Spleen (tissue), 11 donors: ENCODE data around the gene HDAC4. TPM values are rescaled to one million over a fixed set of nuclear protein-coding genes. Genes with fewer than 3 reads are reported as not detected.

ENCODE experiments used
- DNase-seq: peaks from one replicate; pipeline ENCODE4 v3.0.0-alpha.2; 2020
- H3K27ac ChIP-seq, 8 donors: fragments of 200-600 bp; sonication (generic) in 7 of 8; 1 replicate in 4 of 8; 2 replicates in 4 of 8; pipeline versions ENCODE4 v1.5.0 to v1.8.0; 2016 to 2021; ENCODE audit warnings: inconsistent platforms in 4 of 8, mild to moderate bottlenecking in 4 of 8, moderate library complexity in 1 of 8
- H3K27me3 ChIP-seq, 7 donors: fragments of 200-600 bp; sonication (generic) in 6 of 7; replicated peaks in 1 of 7; 1 replicate in 4 of 7; 2 replicates in 3 of 7; pipeline versions ENCODE4 v1.5.0 to v1.8.0; 2016 to 2021; ENCODE audit warnings: inconsistent platforms in 3 of 7, mild to moderate bottlenecking in 1 of 7
- H3K36me3 ChIP-seq, 6 donors: fragments of 200-600 bp; sonication (generic) in 5 of 6; 1 replicate in 4 of 6; 2 replicates in 2 of 6; pipeline versions ENCODE4 v1.5.0 to v1.8.0; 2016 to 2021; ENCODE audit warnings: inconsistent platforms in 2 of 6
- H3K4me1 ChIP-seq, 6 donors: fragments of 200-600 bp; sonication (generic) in 5 of 6; 1 replicate in 3 of 6; 2 replicates in 3 of 6; pipeline versions ENCODE4 v1.5.0 to v1.8.0; 2016 to 2021; ENCODE audit warnings: inconsistent platforms in 3 of 6
- H3K4me3 ChIP-seq, 8 donors: fragments of 200-600 bp; sonication (generic) in 7 of 8; 1 replicate in 4 of 8; 2 replicates in 4 of 8; pipeline versions ENCODE4 v1.5.0 to v1.8.0; 2016 to 2021; ENCODE audit warnings: inconsistent platforms in 4 of 8, mild to moderate bottlenecking in 4 of 8, moderate library complexity in 2 of 8
- H3K9me3 ChIP-seq, 8 donors: fragments of 200-600 bp; sonication (generic) in 7 of 8; 1 replicate in 4 of 8; 2 replicates in 4 of 8; pipeline versions ENCODE4 v1.5.0 to v1.8.0; 2016 to 2021; ENCODE audit warnings: inconsistent platforms in 4 of 8
- CTCF ChIP-seq, 11 experiments: fragments of 200-600 bp in 7 of 11; fragments of 450-650 bp in 4 of 11; sonication (generic) in 4 of 11; IDR thresholded peaks in 8 of 11; conservative IDR thresholded peaks in 3 of 11; 1 replicate in 7 of 11; 2 replicates in 4 of 11; pipeline versions ENCODE4 v1.4.0 to v1.8.0; 2016 to 2021; ENCODE audit warnings: antibody characterized with exemption in 11 of 11, inconsistent platforms in 4 of 11, mild to moderate bottlenecking in 1 of 11
- POLR2A ChIP-seq, 3 donors: fragments of 450-650 bp; IDR thresholded peaks; one replicate each; pipeline ENCODE4 v1.5.1; 2017; ENCODE audit warnings: antibody characterized with exemption in 3 of 3, mild to moderate bottlenecking in 1 of 3
- POLR2AphosphoS5 ChIP-seq, 3 donors: sonication (generic); formaldehyde crosslinking; IDR thresholded peaks; one replicate each; pipeline ENCODE4 v1.5.1; 2017; ENCODE audit warnings: antibody characterized with exemption in 3 of 3
- WGBS, 5 donors: extraction: QIAGEN DNeasy Blood & Tissue Kit in 3 of 5; methylation state at CpG; one replicate each; pipeline versions ENCODE4 v1.1.5 to v1.1.7; 2013 to 2018; 5-methylcytosine and 5-hydroxymethylcytosine counted together
- intact Hi-C: fragments of 100-400 bp; cut with DNase I; formaldehyde crosslinking; loops from one replicate; pipeline ENCODE4 v1.15.0; 2023; ENCODE audit warnings: low total_unique reads
- polyA plus RNA-seq, 3 donors: library from polyadenylated mRNA; stranded (reverse); fragments of 200-250 nt; gene quantifications; one replicate each; pipeline ENCODE4 v1.2.1, GENCODE V29; 2013
- total RNA-seq, 7 donors: library from RNA; depleted of rRNA in 3 of 7; stranded (reverse); fragments of >200 nt in 3 of 7; fragmentation: NEBNext Ultra II Directional in 4 of 7; extraction: Animal tissue kit (Norgen Biotek cat#: 25700) in 4 of 7; gene quantifications; one replicate each; pipeline versions ENCODE4 v1.1.0 to v1.2.1, GENCODE V29; 2016 to 2021
- donor health status: healthy with polysubstance abuse.
- donor health status: DM: no; HTN: no; CAD: no; lungs with moderate emphysema.
- donor health status: DM: no; HTN: no; CAD: no.
- donor health status: Bipolar disorder and iron deficiency.
- donor health status: healthy.
- donor health status: DM: no; HTN: no; CAD: no.
- donor health status: DM: yes; HTN: yes; CAD: no.

HDAC4 gene
- total and polyA plus RNA-seq, 10 donors: 3.2 to 122 (median 69.5) TPM

GRCh38 chr2:239209783-239210182 is 191.0 kb downstream of the HDAC4 start:
- Histone ChIP-seq H3K9me3 (no peaks in the 10 kb centered on the region), H3K4me3 (no peak overlapping the region), H3K4me1 (peaks cover 7 to 81% (median 36%) of the 10 kb centered on the region in 6 donors), H3K27ac (no peak overlapping the region), H3K27me3 (no peaks in the 10 kb centered on the region), H3K36me3 (peaks cover 0 to 9% (median 0%) of the 10 kb centered on the region in 6 donors)
- intact Hi-C loops: no loop called here
- DNase-seq: no peak
- TF ChIP-seq POLR2AphosphoS5 (IDR thresholded peaks at IDR 0.05) (no peak), POLR2A (IDR thresholded peaks at IDR 0.05) (no peak), CTCF (IDR thresholded peaks at IDR 0.05 in 8 of 11, conservative IDR thresholded peaks at IDR 0.05 in 3 of 11) (no peak)
- WGBS, 5 donors: 93 to 99% (median 96%) methylated on average over 14 of the region's 14 CpGs

- 86 to 93% (median 89%) methylated on average over 11 of the region's 11 CpGs for WGBS, 5 donors
- H3K4me1 ChIP-seq: peaks cover 7 to 89% (median 36%) of the 10 kb centered on the region in 6 donors
- H3K27me3 ChIP-seq: no peaks in the 10 kb centered on the region
- no peak overlapping the region for H3K27ac ChIP-seq
- intact Hi-C loops: no loop called here
- H3K36me3 ChIP-seq: peaks cover 0 to 8% (median 0%) of the 10 kb centered on the region in 6 donors
- H3K4me3 ChIP-seq: no peak overlapping the region
- DNase-seq: no peak
- TF ChIP-seq CTCF (IDR thresholded peaks at IDR 0.05 in 8 of 11, conservative IDR thresholded peaks at IDR 0.05 in 3 of 11) (no peak), POLR2AphosphoS5 (IDR thresholded peaks at IDR 0.05) (no peak)
- no peaks in the 10 kb centered on the region for H3K9me3 ChIP-seq
Measured at GRCh38 chr2:239208465-239209180, 192.2 kb downstream of the HDAC4 start.

- intact Hi-C loops: no loop called here
- H3K4me1 ChIP-seq: peaks cover 0 to 89% (median 18%) of the 10 kb centered on the region in 6 donors
- 84 to 93% (median 92%) methylated on average over 3 of the region's 3 CpGs for WGBS, 5 donors
Measured at GRCh38 chr2:239206851-239207250, 194.0 kb downstream of the HDAC4 start.

More at GRCh38 chr2:239206851-239207250, 194.0 kb downstream of the HDAC4 start:
- no peak for DNase-seq
- TF ChIP-seq POLR2A (IDR thresholded peaks at IDR 0.05) (no peak), POLR2AphosphoS5 (IDR thresholded peaks at IDR 0.05) (no peak), CTCF (IDR thresholded peaks at IDR 0.05 in 8 of 11, conservative IDR thresholded peaks at IDR 0.05 in 3 of 11) (no peak)
- H3K27me3 ChIP-seq: no peaks in the 10 kb centered on the region
- no peak overlapping the region for H3K4me3 ChIP-seq
- no peaks in the 10 kb centered on the region for H3K9me3 ChIP-seq
- no peak overlapping the region for H3K27ac ChIP-seq
- H3K36me3 ChIP-seq: peaks cover 0 to 24% (median 0%) of the 10 kb centered on the region in 6 donors
